Smooth muscle cell (in vitro differentiated cells): ENCODE results near the gene RAB3GAP1. TPM values are rescaled to one million over a fixed set of nuclear protein-coding genes. Genes with fewer than 3 reads are reported as not detected.
"Not testable (repeated sequence)": the region's sequence is repeated elsewhere in the genome, so short reads cannot be mapped to it uniquely, and the experiment has no call there.

Experiments used
- DNase-seq: peaks from one replicate; lab custom pipeline; 2025; ENCODE audit not compliant: unreplicated experiment; lab: John Stamatoyannopoulos, UW
- H2AFZ ChIP-seq: fragments of 200-600 bp; sonication (generic); 2 replicates; pipeline ENCODE4 v1.6.0; 2016; ENCODE audit warnings: antibody characterized with exemption, low read depth, mild to moderate bottlenecking
- H3F3A ChIP-seq: fragments of 200-600 bp; sonication (generic); 2 replicates; pipeline ENCODE4 v1.6.0; 2017; ENCODE audit warnings: antibody characterized with exemption, low read depth
- H3K27ac ChIP-seq: fragments of 200-600 bp; sonication (generic); 2 replicates; pipeline ENCODE4 v1.5.1; 2016; ENCODE audit warnings: low read depth, mild to moderate bottlenecking
- H3K27me3 ChIP-seq: fragments of 200-600 bp; sonication (generic); 2 replicates; pipeline ENCODE4 v1.6.1; 2016; ENCODE audit warnings: low read depth, mild to moderate bottlenecking
- H3K36me3 ChIP-seq: fragments of 200-600 bp; sonication (generic); 2 replicates; pipeline ENCODE4 v1.5.1; 2016; ENCODE audit warnings: low read depth
- H3K4me1 ChIP-seq: fragments of 200-600 bp; sonication (generic); 2 replicates; pipeline ENCODE4 v1.5.1; 2016; ENCODE audit warnings: low read depth
- H3K4me2 ChIP-seq: fragments of 200-600 bp; sonication (generic); 2 replicates; pipeline ENCODE4 v1.6.0; 2016; ENCODE audit warnings: mild to moderate bottlenecking
- H3K4me3 ChIP-seq: fragments of 200-600 bp; sonication (generic); 2 replicates; pipeline ENCODE4 v1.5.1; 2016; ENCODE audit warnings: mild to moderate bottlenecking
- H3K79me2 ChIP-seq: fragments of 200-600 bp; sonication (generic); 2 replicates; pipeline ENCODE4 v1.6.0; 2016; ENCODE audit warnings: low read depth, mild to moderate bottlenecking
- H3K9ac ChIP-seq: fragments of 200-600 bp; sonication (generic); 2 replicates; pipeline ENCODE4 v1.6.0; 2016; ENCODE audit warnings: low read depth
- H3K9me3 ChIP-seq: fragments of 200-600 bp; sonication (generic); replicated peaks from 2 replicates; pipeline ENCODE4 v1.5.1; 2016; ENCODE audit warnings: low read depth
- H4K20me1 ChIP-seq: fragments of 200-600 bp; sonication (generic); 2 replicates; pipeline ENCODE4 v1.6.0; 2016; ENCODE audit warnings: low read depth
- WGBS: methylation state at CpG from one replicate; pipeline ENCODE4 v1.1.7; 2016; ENCODE audit warnings: low lambda C conversion rate; 5-methylcytosine and 5-hydroxymethylcytosine counted together
- polyA plus RNA-seq: library from polyadenylated mRNA; unstranded; fragments of >200 nt; fragmentation: Nextera tagmentation; extraction: Ambion mirVana; gene quantifications from 2 replicates; pipeline ENCODE4 v1.2.1, GENCODE V29; 2016
- total RNA-seq: library from RNA; depleted of rRNA; stranded (reverse); fragments of >200 nt; gene quantifications from 2 replicates; pipeline ENCODE4 v1.2.3, GENCODE V29; 2014
- TF ChIP-seq, protein P1 (sequence below): fragments of 200-600 bp; sonication (generic); IDR thresholded peaks from 2 replicates; pipeline ENCODE4 v1.5.1; 2017; ENCODE audit warnings: borderline replicate concordance, mild to moderate bottlenecking, antibody characterized with exemption; ENCODE audit not compliant: insufficient read depth, poor library complexity, severe bottlenecking

Gene RAB3GAP1
- total and polyA plus RNA-seq, 2 experiments from 2014 or later, result 14.6 to 39.8 TPM

DNA sequence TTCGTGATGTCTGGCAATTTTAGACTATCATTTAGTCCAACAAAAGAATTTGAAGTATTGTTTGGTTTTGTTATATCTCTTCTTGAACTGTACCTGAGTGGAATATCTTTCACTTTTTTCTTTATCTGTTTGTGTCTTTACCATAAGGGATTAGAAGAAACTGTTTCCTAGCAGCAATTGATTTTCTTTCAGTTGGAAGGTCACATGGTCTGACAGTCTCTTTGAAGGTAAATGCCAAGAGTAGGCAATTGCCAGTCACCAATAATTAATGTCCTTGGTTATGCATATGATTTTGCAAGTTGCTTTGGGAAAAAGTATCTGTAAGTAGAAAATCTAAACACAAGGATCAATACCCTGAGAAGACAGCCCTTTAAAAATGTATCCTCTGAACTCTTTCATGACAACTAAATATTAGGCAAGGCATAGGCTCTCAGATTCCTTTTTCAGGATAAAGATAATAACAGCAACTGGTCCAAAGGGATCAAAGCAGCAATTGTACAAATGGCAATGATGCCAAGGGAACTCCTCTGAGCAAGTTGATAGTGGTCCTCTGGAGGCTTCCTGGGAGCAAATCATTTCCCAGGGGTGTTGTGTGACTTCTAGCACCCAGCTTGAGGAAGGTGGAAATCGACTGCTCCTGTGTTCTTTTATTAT, 22.5 kb upstream of the RAB3GAP1 start:
- no peak for DNase-seq
- Histone ChIP-seq H3K36me3 (no peaks in the 10 kb centered on the region), H3K4me2 (no peak overlapping the region), H3K79me2 (no peaks in the 10 kb centered on the region), H3K27me3 (no peaks in the 10 kb centered on the region), H2AFZ (no peak overlapping the region), H3F3A (no peaks in the 10 kb centered on the region), H3K4me1 (no peaks in the 10 kb centered on the region), H3K4me3 (no peak overlapping the region), H3K27ac (no peak overlapping the region), H4K20me1 (no peaks in the 10 kb centered on the region), H3K9me3 (no peaks in the 10 kb centered on the region), H3K9ac (no peak overlapping the region)
- WGBS, result 82% methylated on average over 2 of the region's 2 CpGs
- TF ChIP-seq, protein P1, sequence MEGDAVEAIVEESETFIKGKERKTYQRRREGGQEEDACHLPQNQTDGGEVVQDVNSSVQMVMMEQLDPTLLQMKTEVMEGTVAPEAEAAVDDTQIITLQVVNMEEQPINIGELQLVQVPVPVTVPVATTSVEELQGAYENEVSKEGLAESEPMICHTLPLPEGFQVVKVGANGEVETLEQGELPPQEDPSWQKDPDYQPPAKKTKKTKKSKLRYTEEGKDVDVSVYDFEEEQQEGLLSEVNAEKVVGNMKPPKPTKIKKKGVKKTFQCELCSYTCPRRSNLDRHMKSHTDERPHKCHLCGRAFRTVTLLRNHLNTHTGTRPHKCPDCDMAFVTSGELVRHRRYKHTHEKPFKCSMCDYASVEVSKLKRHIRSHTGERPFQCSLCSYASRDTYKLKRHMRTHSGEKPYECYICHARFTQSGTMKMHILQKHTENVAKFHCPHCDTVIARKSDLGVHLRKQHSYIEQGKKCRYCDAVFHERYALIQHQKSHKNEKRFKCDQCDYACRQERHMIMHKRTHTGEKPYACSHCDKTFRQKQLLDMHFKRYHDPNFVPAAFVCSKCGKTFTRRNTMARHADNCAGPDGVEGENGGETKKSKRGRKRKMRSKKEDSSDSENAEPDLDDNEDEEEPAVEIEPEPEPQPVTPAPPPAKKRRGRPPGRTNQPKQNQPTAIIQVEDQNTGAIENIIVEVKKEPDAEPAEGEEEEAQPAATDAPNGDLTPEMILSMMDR, result no peak

DNA sequence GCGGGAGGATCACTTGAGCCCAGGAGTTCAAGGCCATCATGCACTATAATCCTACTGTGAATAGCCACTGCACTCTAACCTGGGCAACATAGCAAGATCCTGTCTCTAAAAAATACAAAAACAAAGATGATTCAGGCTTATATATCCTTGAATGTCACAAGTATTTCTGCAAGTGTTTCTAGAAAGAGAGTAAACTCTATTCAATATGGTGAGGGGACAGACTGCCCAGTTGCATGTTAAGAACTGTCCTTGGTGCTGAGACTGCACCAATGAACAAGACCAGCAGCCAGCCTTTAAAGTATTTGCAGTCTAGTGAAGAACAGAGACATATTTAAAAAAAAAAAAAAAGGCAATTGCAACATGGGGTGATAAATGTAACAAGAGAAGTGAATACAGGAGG, 21.3 kb upstream of the RAB3GAP1 start:
- Histone ChIP-seq H3K4me2 (no peak overlapping the region), H2AFZ (no peak overlapping the region), H3K4me3 (no peak overlapping the region), H3F3A (no peaks in the 10 kb centered on the region), H3K36me3 (no peaks in the 10 kb centered on the region), H3K79me2 (no peaks in the 10 kb centered on the region), H3K27ac (no peak overlapping the region), H3K27me3 (no peaks in the 10 kb centered on the region), H3K9me3 (no peaks in the 10 kb centered on the region), H4K20me1 (no peaks in the 10 kb centered on the region), H3K9ac (no peak overlapping the region), H3K4me1 (no peaks in the 10 kb centered on the region)
- no peak for DNase-seq
- TF ChIP-seq, protein P1, result no peak
- 100% methylated on average over 1 of the region's 1 CpG for whole genome bisulfite sequencing

GRCh38 chr2:135033216-135033615, 18.9 kb upstream of the RAB3GAP1 start:
- not testable (repeated sequence) for H3K4me1 ChIP-seq, H3K9ac ChIP-seq, H3K4me2 ChIP-seq, H3K79me2 ChIP-seq, H3K36me3 ChIP-seq, H3K9me3 ChIP-seq, H3K27me3 ChIP-seq, DNase-seq, H3F3A ChIP-seq, H4K20me1 ChIP-seq, H3K4me3 ChIP-seq, H3K27ac ChIP-seq, H2AFZ ChIP-seq
- no CpG with 5 or more reads among the region's 33 CpGs for WGBS

GRCh38 chr2:135037831-135038230, 14.3 kb upstream of the RAB3GAP1 start:
- no peak overlapping the region for H3K4me3 ChIP-seq
- no peaks in the 10 kb centered on the region for H4K20me1 ChIP-seq
- H3K79me2 ChIP-seq, result no peaks in the 10 kb centered on the region
- no peaks in the 10 kb centered on the region for H3K36me3 ChIP-seq
- WGBS, result 46% methylated on average over 3 of the region's 3 CpGs
- peaks cover 4% of the 10 kb centered on the region for H3K27me3 ChIP-seq
- H2AFZ ChIP-seq, result no peak overlapping the region
- DNase-seq, result no peak
- H3K9me3 ChIP-seq, result no peaks in the 10 kb centered on the region
- no peaks in the 10 kb centered on the region for H3K4me1 ChIP-seq
- no peak overlapping the region for H3K9ac ChIP-seq
- no peaks in the 10 kb centered on the region for H3F3A ChIP-seq
- TF ChIP-seq, protein P1, result no peak
- H3K4me2 ChIP-seq, result no peak overlapping the region
- H3K27ac ChIP-seq, result no peak overlapping the region
